HG03520 (cell line): ENCODE data around the gene ENKUR.
"Not testable (repeated sequence)": the region's sequence is repeated elsewhere in the genome, so short reads cannot be mapped to it uniquely, and the experiment has no call there.

Source experiments
- ATAC-seq: cut with Tn5 transposase; IDR thresholded peaks from one replicate; pipeline ENCODE4 v1.9.1; 2021; ENCODE audit warnings: mild to moderate bottlenecking, moderate library complexity; ENCODE audit not compliant: unreplicated experiment

ENKUR gene

GRCh38 chr10:25024528-25024927, 8.6 kb upstream of the ENKUR start:
- ATAC-seq, result no peak

- no peak for ATAC-seq
These were observed 7.3 kb upstream of the ENKUR start for GRCh38 chr10:25023278-25023677.

- ATAC-seq, result no peak
These were observed 2.7 kb upstream of the ENKUR start for GRCh38 chr10:25018703-25019102.

GRCh38 chr10:25017661-25018060, 1.7 kb upstream of the ENKUR start:
- no peak for ATAC-seq

- ATAC-seq, result peak; percentile 1
These were observed 1.2 kb upstream of the ENKUR start for GRCh38 chr10:25017154-25017590.

GRCh38 chr10:25016376-25017153, 607 bp upstream of the ENKUR start, which contains the start of gene THNSL1:
Gene THNSL1 (plus strand): TSS chr10:25016612. CDS start chr10:25023224, 6,612 bp downstream.
- ATAC-seq, result peak; percentile 98

- no peak for ATAC-seq
These were observed 1.4 kb downstream of the ENKUR start for GRCh38 chr10:25014579-25014978.

- ATAC-seq, result not testable (repeated sequence)
These were observed 4.4 kb downstream of the ENKUR start for GRCh38 chr10:25011591-25011990.

GRCh38 chr10:24998044-24998443, 17.9 kb downstream of the ENKUR start:
- ATAC-seq, result no peak

- no peak for ATAC-seq
These were observed 20.9 kb downstream of the ENKUR start for GRCh38 chr10:24995072-24995471.

- ATAC-seq, result no peak
These were observed 22.6 kb downstream of the ENKUR start for GRCh38 chr10:24993237-24993958.

GRCh38 chr10:24992512-24993133, 23.3 kb downstream of the ENKUR start:
- ATAC-seq, result no peak

- ATAC-seq, result no peak
These were observed 24.7 kb downstream of the ENKUR start for GRCh38 chr10:24991298-24991697.

GRCh38 chr10:24989867-24990266, 26.1 kb downstream of the ENKUR start:
- no peak for ATAC-seq

GRCh38 chr10:24988831-24989640, 26.9 kb downstream of the ENKUR start:
- no peak for ATAC-seq

GRCh38 chr10:24984906-24985305, 31.1 kb downstream of the ENKUR start:
- ATAC-seq, result no peak

- no peak for ATAC-seq
These were observed 32.0 kb downstream of the ENKUR start for GRCh38 chr10:24983946-24984345.

GRCh38 chr10:24983130-24983529, 32.8 kb downstream of the ENKUR start:
- no peak for ATAC-seq

- ATAC-seq, result no peak
These were observed 33.4 kb downstream of the ENKUR start for GRCh38 chr10:24982319-24983112.

- no peak for ATAC-seq
These were observed 34.7 kb downstream of the ENKUR start for GRCh38 chr10:24981161-24981710.
